ENCODE results near the gene UBAP2.
A peak's percentile ranks its signal among the peaks of the same experiment; 100 is the strongest.

The UBAP2 gene

GRCh38 chr9:33921967-33922895, 126.5 kb downstream of the UBAP2 start:
- peak; percentile 26 to 42 for DNase-seq

- DNase-seq = no peak
Measured at GRCh38 chr9:33919276-33919897, 129.3 kb downstream of the UBAP2 start.

- DNase-seq = no peak
Measured at GRCh38 chr9:33917036-33917435, 131.7 kb downstream of the UBAP2 start.

DNA sequence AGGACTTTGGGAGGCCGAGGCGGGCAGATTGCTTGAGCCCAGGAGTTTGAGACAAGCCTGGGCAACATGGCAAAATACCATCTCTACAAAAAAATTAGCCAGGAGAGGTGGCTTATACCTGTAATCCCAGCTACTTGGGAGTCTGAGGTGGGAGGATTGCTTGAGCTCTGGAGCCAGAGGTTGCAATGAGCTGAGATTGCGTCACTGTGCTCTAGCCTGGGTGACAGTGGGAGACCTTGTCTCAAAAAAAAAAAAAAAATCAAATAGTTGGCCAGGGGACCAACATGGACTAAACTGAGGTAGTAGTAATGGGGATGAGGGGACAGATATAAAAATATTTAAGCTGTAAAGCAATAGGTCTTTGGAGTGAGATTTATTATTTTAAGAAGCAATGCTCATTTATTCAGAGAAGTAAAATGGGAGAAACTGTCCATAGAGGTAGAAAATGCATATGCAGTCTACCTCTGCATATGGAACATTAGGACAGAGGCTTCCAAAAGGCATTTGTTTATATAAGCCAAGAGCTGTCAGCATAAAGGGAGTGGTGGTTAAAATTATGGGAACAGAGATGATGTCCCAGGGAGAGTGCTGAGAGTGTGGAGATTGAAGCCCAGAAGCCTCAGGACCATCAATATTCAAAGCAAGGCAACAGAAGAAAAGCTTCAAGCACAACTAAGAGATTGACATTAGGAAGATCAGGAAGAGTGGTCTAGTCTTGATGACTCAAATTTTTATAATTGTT, 133.6 kb downstream of the UBAP2 start:
- no peak for DNase-seq

DNA sequence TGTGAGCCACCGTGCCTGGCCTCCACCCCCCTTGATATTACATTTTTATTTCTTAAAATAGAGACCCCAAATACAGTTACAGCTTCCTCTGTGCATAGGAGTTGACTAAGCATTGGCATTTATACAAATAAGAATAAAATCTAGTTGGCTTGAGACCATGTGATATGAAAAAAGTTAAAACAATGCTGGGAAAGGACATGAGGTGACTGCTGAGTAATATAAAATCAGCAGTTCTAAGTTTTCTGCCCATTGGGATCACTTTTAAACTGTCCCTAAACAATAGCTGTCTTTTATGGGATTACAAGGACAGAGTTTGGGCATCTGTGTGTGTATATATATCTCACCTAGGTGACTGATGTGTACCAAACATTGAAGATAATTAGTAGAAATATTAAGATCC, 135.1 kb downstream of the UBAP2 start:
- DNase-seq = no peak

GRCh38 chr9:33908749-33909148, 139.9 kb downstream of the UBAP2 start:
- no peak for DNase-seq

GRCh38 chr9:33908114-33908513, 140.6 kb downstream of the UBAP2 start:
- no peak for DNase-seq

- no peak for DNase-seq
Measured at GRCh38 chr9:33907347-33907746, 141.3 kb downstream of the UBAP2 start.

DNA sequence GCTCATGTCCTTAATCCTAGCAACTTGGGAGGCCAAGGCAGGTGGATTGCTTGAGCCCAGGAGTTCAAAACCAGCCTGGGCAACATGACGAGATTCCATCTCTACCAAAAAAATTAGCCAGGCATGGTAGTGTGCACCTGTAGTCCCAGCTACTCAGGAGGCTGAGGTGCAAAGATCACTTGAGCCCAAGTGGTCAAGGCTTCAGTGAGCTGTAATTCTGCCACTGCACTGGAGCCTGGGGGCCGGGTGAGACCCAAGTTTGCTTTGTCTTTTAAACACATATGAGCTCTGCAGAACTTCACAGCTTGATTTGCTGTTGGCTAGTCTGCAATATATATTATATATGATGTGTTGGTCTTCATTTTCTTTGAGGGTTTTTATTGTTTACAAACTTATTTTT, 141.9 kb downstream of the UBAP2 start:
- DNase-seq = no peak

DNA sequence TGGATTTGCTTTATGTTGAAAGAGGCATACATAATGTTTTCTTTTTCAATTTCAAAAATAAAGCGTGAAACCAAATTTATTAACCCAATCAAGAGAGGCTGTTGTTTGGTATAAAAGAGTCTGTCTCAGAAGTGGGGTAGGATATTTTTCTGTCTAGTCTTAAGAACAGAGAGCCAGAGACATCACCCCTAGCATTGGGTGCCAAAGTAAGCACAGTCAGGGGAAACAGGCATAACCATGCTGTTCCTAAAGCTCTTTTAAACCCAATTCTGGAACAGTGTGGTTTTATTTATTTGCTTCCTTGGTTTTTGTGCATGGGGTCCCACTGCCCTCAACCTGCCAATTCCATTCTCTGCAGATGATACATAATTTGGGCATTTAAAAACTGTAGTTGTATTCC, 143.6 kb downstream of the UBAP2 start:
- no peak for DNase-seq

DNA sequence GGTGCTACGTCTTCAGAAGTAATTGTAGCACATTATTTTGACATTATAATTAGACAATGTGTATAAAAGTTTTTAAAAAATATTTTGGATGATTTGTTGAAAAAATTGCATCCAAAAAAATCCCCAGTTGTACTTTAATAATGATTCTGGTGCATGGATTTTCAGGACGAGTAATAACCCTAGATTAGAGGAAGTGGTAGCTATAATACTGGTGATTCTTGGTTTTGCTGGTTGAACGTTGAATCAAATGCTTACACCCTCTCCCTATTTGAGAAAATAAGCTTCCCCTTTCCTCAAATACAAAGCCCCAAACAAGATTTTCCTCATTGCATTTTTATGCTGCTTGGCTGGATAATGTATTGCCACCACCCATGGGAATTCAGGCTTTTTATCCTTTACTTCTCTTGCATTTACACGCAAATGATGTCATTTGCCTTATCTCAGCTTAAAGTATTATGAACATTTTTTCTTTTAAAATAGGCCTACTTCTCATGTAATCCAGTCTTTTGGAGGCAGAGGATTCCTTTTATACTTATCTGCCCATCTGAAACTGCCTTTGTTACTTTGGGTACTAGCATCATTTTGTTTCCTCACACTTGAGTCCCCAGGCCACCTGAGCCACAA, 145.4 kb downstream of the UBAP2 start:
- DNase-seq = no peak

GRCh38 chr9:33894316-33894715, 154.4 kb downstream of the UBAP2 start:
- no peak for DNase-seq

DNA sequence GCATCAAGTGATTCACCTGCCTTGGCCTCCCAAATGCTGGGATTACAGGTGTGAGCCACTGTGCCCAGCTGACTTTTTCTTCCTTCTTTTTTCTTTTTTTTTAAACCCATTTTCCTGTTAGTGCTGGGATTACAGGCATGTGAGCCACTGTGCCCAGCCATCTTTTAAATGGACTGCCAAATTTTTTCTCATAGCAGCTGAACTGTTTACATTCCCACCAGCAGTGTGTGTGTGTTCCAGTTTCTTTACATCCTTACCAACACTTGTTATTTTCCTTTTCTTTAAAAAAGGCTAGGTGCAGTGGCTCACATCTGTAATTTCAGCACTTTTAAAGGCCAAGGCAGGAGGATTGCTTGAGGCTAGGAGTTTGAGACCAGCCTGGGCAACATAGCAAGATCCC, 154.8 kb downstream of the UBAP2 start:
- DNase-seq = no peak

- DNase-seq = no peak
Measured at GRCh38 chr9:33885948-33886347, 162.7 kb downstream of the UBAP2 start.

DNA sequence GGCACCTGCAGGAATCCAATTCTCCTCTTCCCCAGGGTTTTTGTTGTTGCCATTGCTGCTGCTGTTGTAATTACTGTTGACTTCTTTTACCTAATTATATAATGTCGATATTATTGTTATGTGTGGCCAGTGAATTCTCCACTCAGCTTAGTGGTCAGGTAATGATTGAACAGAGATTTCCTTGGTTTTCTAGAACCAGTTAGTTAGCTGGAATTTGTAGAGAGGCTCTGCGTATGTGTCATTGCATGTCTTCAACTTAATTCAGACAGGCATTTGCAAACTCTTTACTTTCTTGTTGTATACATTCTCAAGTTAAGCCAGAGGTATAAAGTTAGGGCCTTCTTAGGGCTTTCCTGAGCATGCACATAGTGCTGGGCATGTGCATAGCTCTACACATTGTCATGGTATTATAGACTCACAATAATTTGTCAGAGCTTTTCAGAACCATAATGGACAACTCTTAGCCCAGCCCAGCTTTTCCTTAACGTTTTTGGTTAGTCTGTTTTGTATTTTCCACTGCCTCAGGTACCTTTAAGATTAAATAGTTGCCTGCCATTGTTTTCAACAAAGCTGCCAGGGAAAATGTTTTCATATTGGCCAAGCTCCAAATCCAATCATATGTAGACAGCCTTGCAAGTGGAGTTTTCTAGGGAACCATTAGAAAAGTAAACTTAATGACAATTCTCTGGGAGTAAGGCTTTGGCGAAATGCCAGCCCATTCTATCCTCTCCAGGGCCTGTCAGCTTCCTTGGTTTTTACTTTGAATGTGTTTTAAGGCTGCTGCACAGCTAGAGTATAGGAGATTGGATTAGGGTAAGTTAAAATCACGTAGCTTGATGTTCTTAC, 163.6 kb downstream of the UBAP2 start:
- no peak for DNase-seq

- DNase-seq = no peak
Measured at GRCh38 chr9:33881635-33882034, 167.1 kb downstream of the UBAP2 start.

GRCh38 chr9:33880211-33881089, 168.2 kb downstream of the UBAP2 start:
- DNase-seq = peak in 1 of 2 experiments; percentile 20

- DNase-seq = no peak
Measured at GRCh38 chr9:33878691-33879366, 169.9 kb downstream of the UBAP2 start.

DNA sequence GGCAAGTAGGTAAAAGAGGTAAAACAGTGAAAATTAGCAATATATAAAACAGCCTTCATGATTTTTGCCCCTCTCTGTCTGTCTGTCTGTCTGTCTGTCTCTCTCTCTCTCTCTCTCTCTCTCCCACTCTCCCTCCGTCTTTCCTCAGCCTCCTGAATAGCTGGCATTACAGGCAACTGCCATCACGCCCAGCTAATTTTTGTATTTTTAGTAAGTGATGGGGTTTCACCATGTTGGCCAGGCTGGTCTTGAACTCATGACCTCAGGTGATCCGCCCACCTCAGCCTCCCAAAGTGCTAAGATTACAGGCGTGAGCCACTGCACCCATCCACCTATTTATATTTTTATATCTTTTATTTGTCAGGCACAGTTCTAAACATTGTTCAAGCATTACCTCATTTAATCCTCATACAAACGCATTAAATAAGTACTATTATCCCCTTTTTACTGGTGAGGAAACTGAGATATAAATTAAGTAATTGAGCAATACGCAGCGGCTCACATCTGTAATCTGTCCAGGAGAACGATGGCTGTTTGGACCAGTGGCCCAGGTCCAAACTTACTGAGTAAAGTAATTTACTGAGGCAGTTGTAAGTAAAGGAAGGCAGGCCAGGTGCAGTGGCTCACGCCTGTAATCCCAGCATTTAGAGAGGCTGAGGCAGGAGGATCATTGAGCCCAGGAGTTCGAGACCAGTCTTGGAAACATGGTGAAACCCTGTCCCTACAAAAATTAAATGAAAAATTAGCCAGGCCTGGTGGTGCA, 170.8 kb downstream of the UBAP2 start:
- DNase-seq = no peak
